Pancreas (tissue), 10 donors: ENCODE measurements around the gene MYOCD. TPM values are rescaled to one million over a fixed set of nuclear protein-coding genes. Genes with fewer than 3 reads are reported as not detected.

Experiments used
- ATAC-seq, 4 donors: fragments of 200-7000 bp; cut with Tn5 transposase; one replicate each; pipeline versions ENCODE4 v1.8.0 to v1.9.1; 2020; ENCODE audit warnings: mild to moderate bottlenecking in 4 of 4, moderate library complexity in 4 of 4
- DNase-seq, 6 donors: peaks; one replicate each; pipeline ENCODE4 v3.0.0-alpha.2; 2020
- FAIRE-seq: peaks from 2 replicates; lab custom pipeline; 2012; peaks lifted over from hg19 to GRCh38; lab: Jason Lieb, UNC
- H3K27ac ChIP-seq, 4 donors: fragments of 200-600 bp; sonication (generic); 1 replicate in 3 of 4; 2 replicates in 1 of 4; pipeline versions ENCODE4 v1.5.0 to v1.8.0; 2020
- H3K27me3 ChIP-seq, 4 donors: fragments of 200-600 bp; one replicate each; pipeline ENCODE4 v1.8.0; 2021
- H3K36me3 ChIP-seq, 3 donors: fragments of 200-600 bp; sonication (generic) in 1 of 3; one replicate each; pipeline versions ENCODE4 v1.5.0 to v1.8.0; 2020 to 2021
- H3K4me1 ChIP-seq, 3 donors: fragments of 200-600 bp; one replicate each; pipeline ENCODE4 v1.8.0; 2021
- H3K4me3 ChIP-seq, 4 donors: fragments of 200-600 bp; sonication (generic) in 2 of 4; one replicate each; pipeline versions ENCODE4 v1.5.0 to v1.8.0; 2020 to 2021
- H3K9me3 ChIP-seq, 4 donors: fragments of 200-600 bp; one replicate each; pipeline ENCODE4 v1.8.0; 2021
- CTCF ChIP-seq, 4 donors: fragments of 200-600 bp; sonication (generic) in 3 of 4; IDR thresholded peaks; one replicate each; pipeline versions ENCODE4 v1.5.0 to v1.8.0; 2021; ENCODE audit warnings: antibody characterized with exemption in 4 of 4
- WGBS, 2 donors: extraction: QIAGEN DNeasy Blood & Tissue Kit; methylation state at CpG; one replicate each; pipeline ENCODE4 v1.1.7; 2013; 5-methylcytosine and 5-hydroxymethylcytosine counted together
- intact Hi-C, 3 donors: fragments of 100-400 bp; cut with DNase I; formaldehyde crosslinking; loops; one replicate each; pipeline versions ENCODE4 v1.11.1 to v1.14.2; 2022
- polyA plus RNA-seq, 2 donors: library from polyadenylated mRNA; stranded (reverse); fragments of 200-250 nt; gene quantifications; one replicate each; pipeline ENCODE4 v1.2.3, GENCODE V29; 2013
- total RNA-seq, 6 donors: library from RNA; stranded (reverse); fragmentation: NEBNext Ultra II Directional in 4 of 6; extraction: Animal tissue kit (Norgen Biotek cat#: 25700) in 4 of 6; gene quantifications; one replicate each; pipeline versions ENCODE4 v1.2.1 to v1.2.4, GENCODE V29; 2021 to 2023
- donor health status: healthy with polysubstance abuse.
- donor health status: DM: no; HTN: no; CAD: no; lungs with moderate emphysema.
- donor health status: DM: no; HTN: no; CAD: no.
- donor health status: control.
- donor health status: control.
- donor health status: Bipolar disorder and iron deficiency.
- donor health status: DM: yes; HTN: yes; CAD: no.
- donor health status: DM: no; HTN: no; CAD: no.
- donor health status: DM: no; HTN: no; CAD: no.
- donor health status: DM: yes; HTN: yes; CAD: no.

MYOCD gene
- total and polyA plus RNA-seq, 8 donors: 0.08 to 0.37 (median 0.23) TPM; not detected in 1

GRCh38 chr17:12693640-12694039, 27.9 kb downstream of the MYOCD start:
- no peak overlapping the region for H3K4me3 ChIP-seq
- FAIRE-seq (no peak), DNase-seq (no peak), ATAC-seq (no peak)
- no peaks in the 10 kb centered on the region for H3K36me3 ChIP-seq
- H3K9me3 ChIP-seq: no peaks in the 10 kb centered on the region
- no peaks in the 10 kb centered on the region for H3K4me1 ChIP-seq
- no peak overlapping the region for H3K27ac ChIP-seq
- H3K27me3 ChIP-seq: no peaks in the 10 kb centered on the region
- intact Hi-C loops: no loop called here
- WGBS, 2 donors: 25 to 57% methylated on average over 1 of the region's 1 CpG
- TF ChIP-seq CTCF (IDR thresholded peaks at IDR 0.05): no peak

DNA sequence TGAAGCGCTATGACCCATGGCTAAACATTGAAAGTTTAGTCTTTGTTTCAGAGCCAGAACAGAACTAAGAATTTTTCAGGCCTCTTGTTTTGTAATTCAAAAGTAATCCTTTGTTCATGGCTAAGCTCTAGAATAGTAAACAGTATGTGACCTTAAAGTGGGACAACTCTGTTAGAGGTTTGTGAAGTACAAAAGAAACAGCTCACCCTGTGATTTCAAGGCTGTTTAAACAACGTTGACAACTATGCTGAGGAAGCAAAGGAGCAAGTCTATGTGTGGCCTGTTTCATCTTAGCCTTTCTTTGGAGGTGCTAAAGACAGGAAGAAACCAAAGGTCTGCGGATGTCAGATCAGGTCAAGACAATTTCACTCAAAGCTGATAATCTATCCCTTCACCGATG, 40.4 kb downstream of the MYOCD start:
- no peak for ATAC-seq
- intact Hi-C loops: no loop called here

GRCh38 chr17:12709063-12709462, 43.4 kb downstream of the MYOCD start:
- FAIRE-seq: no peak
- no peak for ATAC-seq
- Histone ChIP-seq H3K9me3 (no peaks in the 10 kb centered on the region), H3K4me3 (no peak overlapping the region), H3K36me3 (no peaks in the 10 kb centered on the region), H3K4me1 (no peaks in the 10 kb centered on the region), H3K27me3 (no peaks in the 10 kb centered on the region), H3K27ac (no peak overlapping the region)
- DNase-seq: no peak
- intact Hi-C loops: no loop called here
- no peak for TF ChIP-seq CTCF (IDR thresholded peaks at IDR 0.05)

More for the DNA sequence above, 40.4 kb downstream of the MYOCD start:
- FAIRE-seq: no peak
- H3K4me3 ChIP-seq: no peak overlapping the region
- DNase-seq: no peak
- no peaks in the 10 kb centered on the region for H3K4me1 ChIP-seq
- TF ChIP-seq CTCF (IDR thresholded peaks at IDR 0.05): no peak
- H3K27me3 ChIP-seq: no peaks in the 10 kb centered on the region
- no peaks in the 10 kb centered on the region for H3K36me3 ChIP-seq
- H3K9me3 ChIP-seq: no peaks in the 10 kb centered on the region
- no peak overlapping the region for H3K27ac ChIP-seq
- 62 to 69% methylated on average over 4 of the region's 4 CpGs for WGBS, 2 donors

DNA sequence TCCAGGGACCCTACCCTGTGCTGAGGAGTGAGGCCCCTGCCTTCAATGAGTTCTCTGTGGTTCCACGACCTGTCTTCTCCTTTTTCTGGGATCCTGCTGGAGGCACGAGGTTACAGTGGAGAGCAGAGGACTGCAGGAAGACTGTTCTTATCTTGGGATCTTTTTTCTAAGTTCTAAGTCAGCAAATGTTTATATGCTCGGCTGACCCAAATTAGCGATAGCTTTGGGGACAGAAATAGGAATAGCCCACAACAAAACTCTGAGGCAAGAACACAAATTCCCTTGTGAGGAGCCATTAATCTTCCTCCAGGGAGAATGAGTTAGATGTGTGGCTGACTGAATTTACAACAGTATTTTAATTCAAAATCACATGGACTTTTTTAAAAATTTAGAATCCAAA, 46.7 kb downstream of the MYOCD start:
- DNase-seq (no peak), FAIRE-seq (no peak), ATAC-seq (no peak)
- Histone ChIP-seq H3K9me3 (no peaks in the 10 kb centered on the region), H3K27ac (no peak overlapping the region), H3K4me3 (no peak overlapping the region), H3K27me3 (no peaks in the 10 kb centered on the region), H3K36me3 (no peaks in the 10 kb centered on the region), H3K4me1 (no peaks in the 10 kb centered on the region)
- no peak for TF ChIP-seq CTCF (IDR thresholded peaks at IDR 0.05)
- intact Hi-C loops: no loop called here
- 64 to 77% methylated on average over 4 of the region's 4 CpGs for WGBS, 2 donors

DNA sequence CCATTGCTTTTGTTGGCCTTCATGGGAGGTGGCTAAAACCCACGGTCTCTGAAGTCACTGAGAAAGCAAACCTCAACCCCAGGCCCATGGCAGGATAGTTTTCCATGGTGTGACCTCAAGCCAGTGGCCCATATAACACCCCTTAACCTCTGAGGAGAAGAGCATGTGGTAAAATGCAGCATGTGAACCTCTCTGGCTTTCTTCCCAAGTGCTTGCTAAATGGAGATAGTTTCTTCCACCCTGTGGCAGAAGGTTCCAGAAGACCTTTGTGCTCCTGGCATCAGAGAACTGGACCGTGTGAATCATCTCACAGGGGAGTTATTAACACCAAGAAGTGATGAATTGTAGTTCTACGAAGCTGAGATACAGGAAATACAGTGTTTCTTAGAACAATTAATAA, 47.3 kb downstream of the MYOCD start:
- no peak overlapping the region for H3K27ac ChIP-seq

More for the DNA sequence above, 47.3 kb downstream of the MYOCD start:
- Histone ChIP-seq H3K27me3 (no peaks in the 10 kb centered on the region), H3K4me1 (no peaks in the 10 kb centered on the region), H3K36me3 (no peaks in the 10 kb centered on the region), H3K4me3 (no peak overlapping the region), H3K9me3 (no peaks in the 10 kb centered on the region)
- no peak for ATAC-seq
- no peak for FAIRE-seq
- DNase-seq: no peak
- 56 to 64% methylated on average over 3 of the region's 3 CpGs for WGBS, 2 donors
- intact Hi-C loops: no loop called here
- no peak for TF ChIP-seq CTCF (IDR thresholded peaks at IDR 0.05)
